Spleen (tissue), 11 donors: ENCODE results near the gene COL23A1. TPM values are rescaled to one million over a fixed set of nuclear protein-coding genes. Genes with fewer than 3 reads are reported as not detected.

Source experiments
- DNase-seq: peaks from one replicate; pipeline ENCODE4 v3.0.0-alpha.2; 2020
- H3K27ac ChIP-seq, 8 donors: fragments of 200-600 bp; sonication (generic) in 7 of 8; 1 replicate in 4 of 8; 2 replicates in 4 of 8; pipeline versions ENCODE4 v1.5.0 to v1.8.0; 2016 to 2021; ENCODE audit warnings: inconsistent platforms in 4 of 8, mild to moderate bottlenecking in 4 of 8, moderate library complexity in 1 of 8
- H3K27me3 ChIP-seq, 7 donors: fragments of 200-600 bp; sonication (generic) in 6 of 7; replicated peaks in 1 of 7; 1 replicate in 4 of 7; 2 replicates in 3 of 7; pipeline versions ENCODE4 v1.5.0 to v1.8.0; 2016 to 2021; ENCODE audit warnings: inconsistent platforms in 3 of 7, mild to moderate bottlenecking in 1 of 7
- H3K36me3 ChIP-seq, 6 donors: fragments of 200-600 bp; sonication (generic) in 5 of 6; 1 replicate in 4 of 6; 2 replicates in 2 of 6; pipeline versions ENCODE4 v1.5.0 to v1.8.0; 2016 to 2021; ENCODE audit warnings: inconsistent platforms in 2 of 6
- H3K4me1 ChIP-seq, 6 donors: fragments of 200-600 bp; sonication (generic) in 5 of 6; 1 replicate in 3 of 6; 2 replicates in 3 of 6; pipeline versions ENCODE4 v1.5.0 to v1.8.0; 2016 to 2021; ENCODE audit warnings: inconsistent platforms in 3 of 6
- H3K4me3 ChIP-seq, 8 donors: fragments of 200-600 bp; sonication (generic) in 7 of 8; 1 replicate in 4 of 8; 2 replicates in 4 of 8; pipeline versions ENCODE4 v1.5.0 to v1.8.0; 2016 to 2021; ENCODE audit warnings: inconsistent platforms in 4 of 8, mild to moderate bottlenecking in 4 of 8, moderate library complexity in 2 of 8
- H3K9me3 ChIP-seq, 8 donors: fragments of 200-600 bp; sonication (generic) in 7 of 8; 1 replicate in 4 of 8; 2 replicates in 4 of 8; pipeline versions ENCODE4 v1.5.0 to v1.8.0; 2016 to 2021; ENCODE audit warnings: inconsistent platforms in 4 of 8
- POLR2A ChIP-seq, 3 donors: fragments of 450-650 bp; IDR thresholded peaks; one replicate each; pipeline ENCODE4 v1.5.1; 2017; ENCODE audit warnings: antibody characterized with exemption in 3 of 3, mild to moderate bottlenecking in 1 of 3
- POLR2AphosphoS5 ChIP-seq, 3 donors: sonication (generic); formaldehyde crosslinking; IDR thresholded peaks; one replicate each; pipeline ENCODE4 v1.5.1; 2017; ENCODE audit warnings: antibody characterized with exemption in 3 of 3
- WGBS, 5 donors: extraction: QIAGEN DNeasy Blood & Tissue Kit in 3 of 5; methylation state at CpG; one replicate each; pipeline versions ENCODE4 v1.1.5 to v1.1.7; 2013 to 2018; 5-methylcytosine and 5-hydroxymethylcytosine counted together
- intact Hi-C: fragments of 100-400 bp; cut with DNase I; formaldehyde crosslinking; loops from one replicate; pipeline ENCODE4 v1.15.0; 2023; ENCODE audit warnings: low total_unique reads
- polyA plus RNA-seq, 3 donors: library from polyadenylated mRNA; stranded (reverse); fragments of 200-250 nt; gene quantifications; one replicate each; pipeline ENCODE4 v1.2.1, GENCODE V29; 2013
- total RNA-seq, 7 donors: library from RNA; depleted of rRNA in 3 of 7; stranded (reverse); fragments of >200 nt in 3 of 7; fragmentation: NEBNext Ultra II Directional in 4 of 7; extraction: Animal tissue kit (Norgen Biotek cat#: 25700) in 4 of 7; gene quantifications; one replicate each; pipeline versions ENCODE4 v1.1.0 to v1.2.1, GENCODE V29; 2016 to 2021
- TF ChIP-seq, protein P1 (sequence below), 11 experiments: fragments of 200-600 bp in 7 of 11; fragments of 450-650 bp in 4 of 11; sonication (generic) in 4 of 11; IDR thresholded peaks in 8 of 11; conservative IDR thresholded peaks in 3 of 11; 1 replicate in 7 of 11; 2 replicates in 4 of 11; pipeline versions ENCODE4 v1.4.0 to v1.8.0; 2016 to 2021; ENCODE audit warnings: antibody characterized with exemption in 11 of 11, inconsistent platforms in 4 of 11, mild to moderate bottlenecking in 1 of 11
- donor health status: healthy with polysubstance abuse.
- donor health status: DM: no; HTN: no; CAD: no; lungs with moderate emphysema.
- donor health status: DM: no; HTN: no; CAD: no.
- donor health status: Bipolar disorder and iron deficiency.
- donor health status: healthy.
- donor health status: DM: no; HTN: no; CAD: no.
- donor health status: DM: yes; HTN: yes; CAD: no.

Gene COL23A1
- total and polyA plus RNA-seq, 10 donors = 0.63 to 3.8 (median 1.9) TPM

GRCh38 chr5:178496642-178497041, 93.6 kb downstream of the COL23A1 start:
- intact Hi-C loops = no loop called here
- peaks cover 0 to 6% (median 0%) of the 10 kb centered on the region in 6 donors for H3K4me1 ChIP-seq
- H3K27ac ChIP-seq = no peak overlapping the region
- peaks cover 0 to 3% (median 0%) of the 10 kb centered on the region in 8 donors for H3K9me3 ChIP-seq
- TF ChIP-seq, protein P1, sequence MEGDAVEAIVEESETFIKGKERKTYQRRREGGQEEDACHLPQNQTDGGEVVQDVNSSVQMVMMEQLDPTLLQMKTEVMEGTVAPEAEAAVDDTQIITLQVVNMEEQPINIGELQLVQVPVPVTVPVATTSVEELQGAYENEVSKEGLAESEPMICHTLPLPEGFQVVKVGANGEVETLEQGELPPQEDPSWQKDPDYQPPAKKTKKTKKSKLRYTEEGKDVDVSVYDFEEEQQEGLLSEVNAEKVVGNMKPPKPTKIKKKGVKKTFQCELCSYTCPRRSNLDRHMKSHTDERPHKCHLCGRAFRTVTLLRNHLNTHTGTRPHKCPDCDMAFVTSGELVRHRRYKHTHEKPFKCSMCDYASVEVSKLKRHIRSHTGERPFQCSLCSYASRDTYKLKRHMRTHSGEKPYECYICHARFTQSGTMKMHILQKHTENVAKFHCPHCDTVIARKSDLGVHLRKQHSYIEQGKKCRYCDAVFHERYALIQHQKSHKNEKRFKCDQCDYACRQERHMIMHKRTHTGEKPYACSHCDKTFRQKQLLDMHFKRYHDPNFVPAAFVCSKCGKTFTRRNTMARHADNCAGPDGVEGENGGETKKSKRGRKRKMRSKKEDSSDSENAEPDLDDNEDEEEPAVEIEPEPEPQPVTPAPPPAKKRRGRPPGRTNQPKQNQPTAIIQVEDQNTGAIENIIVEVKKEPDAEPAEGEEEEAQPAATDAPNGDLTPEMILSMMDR (IDR thresholded peaks at IDR 0.05 in 8 of 11, conservative IDR thresholded peaks at IDR 0.05 in 3 of 11) = no peak
- TF ChIP-seq POLR2A (IDR thresholded peaks at IDR 0.05) = no peak
- TF ChIP-seq POLR2AphosphoS5 (IDR thresholded peaks at IDR 0.05) = no peak
- H3K4me3 ChIP-seq = no peak overlapping the region
- H3K27me3 ChIP-seq = no peaks in the 10 kb centered on the region
- WGBS, 5 donors = 39 to 74% (median 50%) methylated on average over 1 of the region's 1 CpG
- no peak for DNase-seq
- H3K36me3 ChIP-seq = no peaks in the 10 kb centered on the region

- Histone ChIP-seq H3K4me3 (no peak overlapping the region), H3K36me3 (no peaks in the 10 kb centered on the region), H3K4me1 (peaks cover 0 to 6% (median 0%) of the 10 kb centered on the region in 6 donors), H3K9me3 (peaks cover 0 to 3% (median 0%) of the 10 kb centered on the region in 8 donors), H3K27me3 (no peaks in the 10 kb centered on the region), H3K27ac (no peak overlapping the region)
- intact Hi-C loops = no loop called here
- DNase-seq = no peak
- TF ChIP-seq POLR2AphosphoS5 (IDR thresholded peaks at IDR 0.05) = no peak
- WGBS, 5 donors = 86 to 96% (median 93%) methylated on average over 5 of the region's 5 CpGs
Measured at GRCh38 chr5:178496214-178496613, 94.0 kb downstream of the COL23A1 start.

DNA sequence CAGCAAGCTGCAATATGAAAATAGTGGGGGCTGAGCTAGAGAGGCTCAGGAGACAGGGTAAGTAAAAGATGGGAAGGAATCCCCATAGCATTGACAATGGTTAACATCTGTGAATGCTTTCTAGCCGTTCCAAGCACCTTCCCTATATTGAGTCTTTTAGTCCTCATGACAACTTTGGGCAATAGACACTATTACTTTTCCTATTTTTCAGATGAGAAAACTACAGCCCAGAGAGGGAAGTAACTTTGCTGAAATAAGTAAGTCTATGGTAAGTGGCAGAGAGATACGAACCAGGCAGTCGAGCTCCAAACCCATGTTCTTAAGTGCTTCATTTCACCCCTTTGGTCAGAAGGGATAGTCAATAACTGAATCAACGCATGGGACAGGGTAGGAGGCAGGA, 94.5 kb downstream of the COL23A1 start:
- Histone ChIP-seq H3K36me3 (no peaks in the 10 kb centered on the region), H3K9me3 (peaks cover 0 to 3% (median 0%) of the 10 kb centered on the region in 8 donors), H3K4me3 (no peak overlapping the region), H3K27me3 (no peaks in the 10 kb centered on the region), H3K27ac (no peak overlapping the region), H3K4me1 (peaks cover 0 to 6% (median 0%) of the 10 kb centered on the region in 6 donors)
- WGBS, 5 donors = 69 to 89% (median 80%) methylated on average over 4 of the region's 4 CpGs
- no peak for DNase-seq
- intact Hi-C loops = no loop called here
- no peak for TF ChIP-seq POLR2A (IDR thresholded peaks at IDR 0.05)

- TF ChIP-seq, protein P1 (IDR thresholded peaks at IDR 0.05 in 8 of 11, conservative IDR thresholded peaks at IDR 0.05 in 3 of 11) = no peak
- TF ChIP-seq POLR2A (IDR thresholded peaks at IDR 0.05) (no peak), POLR2AphosphoS5 (IDR thresholded peaks at IDR 0.05) (no peak)
- intact Hi-C loops = no loop called here
- peaks cover 0 to 13% (median 0%) of the 10 kb centered on the region in 8 donors for H3K9me3 ChIP-seq
- peaks cover 0 to 13% (median 0%) of the 10 kb centered on the region in 6 donors for H3K4me1 ChIP-seq
- DNase-seq = no peak
- no peak overlapping the region for H3K4me3 ChIP-seq
- H3K27ac ChIP-seq = no peak overlapping the region
- H3K36me3 ChIP-seq = no peaks in the 10 kb centered on the region
- WGBS, 5 donors = 92 to 98% (median 94%) methylated on average over 10 of the region's 10 CpGs
- H3K27me3 ChIP-seq = peaks cover 0 to 8% (median 0%) of the 10 kb centered on the region in 7 donors
Measured at GRCh38 chr5:178492278-178492677, 97.9 kb downstream of the COL23A1 start.

- Histone ChIP-seq H3K9me3 (peaks cover 0 to 13% (median 0%) of the 10 kb centered on the region in 8 donors), H3K4me3 (no peak overlapping the region), H3K27me3 (peaks cover 0 to 18% (median 0%) of the 10 kb centered on the region in 7 donors), H3K27ac (no peak overlapping the region), H3K4me1 (peaks cover 0 to 17% (median 0%) of the 10 kb centered on the region in 6 donors), H3K36me3 (no peaks in the 10 kb centered on the region)
- WGBS, 5 donors = 55 to 78% (median 64%) methylated on average over 11 of the region's 11 CpGs
- TF ChIP-seq POLR2AphosphoS5 (IDR thresholded peaks at IDR 0.05) (no peak), POLR2A (IDR thresholded peaks at IDR 0.05) (no peak)
- TF ChIP-seq, protein P1 (IDR thresholded peaks at IDR 0.05 in 8 of 11, conservative IDR thresholded peaks at IDR 0.05 in 3 of 11) = no peak
- no peak for DNase-seq
- intact Hi-C loops = no loop called here
Measured at GRCh38 chr5:178490935-178491652, 99.1 kb downstream of the COL23A1 start.
